Adrenal gland (tissue), 12 donors: Measurements from ENCODE around the gene DPH1. TPM values are rescaled to one million over a fixed set of nuclear protein-coding genes. Genes with fewer than 3 reads are reported as not detected.

Experiments
- DNase-seq, 7 donors: peaks; one replicate each; pipeline ENCODE4 v3.0.0-alpha.2; 2019 to 2020
- H3K27ac ChIP-seq, 5 donors: fragments of 200-600 bp; sonication (generic) in 4 of 5; 1 replicate in 3 of 5; 2 replicates in 2 of 5; pipeline versions ENCODE4 v1.5.1 to v1.8.0; 2016 to 2020; ENCODE audit warnings: mild to moderate bottlenecking in 1 of 5
- H3K27me3 ChIP-seq: fragments of 200-600 bp; 2 replicates; pipeline ENCODE4 v1.8.0; 2021
- H3K36me3 ChIP-seq, 2 donors: fragments of 200-600 bp; replicated peaks in 1 of 2; 1 replicate in 1 of 2; 2 replicates in 1 of 2; pipeline versions ENCODE4 v1.5.1 to v1.8.0; 2018 to 2022
- H3K4me1 ChIP-seq, 2 donors: fragments of 200-600 bp; replicated peaks in 1 of 2; 1 replicate in 1 of 2; 2 replicates in 1 of 2; pipeline versions ENCODE4 v1.5.1 to v1.8.0; 2018 to 2021
- H3K4me3 ChIP-seq, 4 donors: fragments of 200-600 bp; sonication (generic) in 3 of 4; one replicate each; pipeline ENCODE4 v1.5.1; 2016 to 2018
- H3K9me3 ChIP-seq, 3 donors: fragments of 200-600 bp; sonication (generic) in 1 of 3; replicated peaks in 1 of 3; 1 replicate in 2 of 3; 2 replicates in 1 of 3; pipeline versions ENCODE4 v1.5.1 to v1.8.0; 2016 to 2021
- POLR2A ChIP-seq, 2 donors: fragments of 450-650 bp; IDR thresholded peaks; one replicate each; pipeline ENCODE4 v1.6.1; 2017; ENCODE audit warnings: antibody characterized with exemption in 2 of 2, mild to moderate bottlenecking in 2 of 2, moderate library complexity in 1 of 2
- WGBS, 4 donors: extraction: QIAGEN DNeasy Blood & Tissue Kit in 2 of 4; methylation state at CpG; one replicate each; pipeline versions ENCODE4 v1.1.5 to v1.1.7; 2013 to 2017; 5-methylcytosine and 5-hydroxymethylcytosine counted together
- intact Hi-C, 2 donors: fragments of 100-400 bp; cut with DNase I; formaldehyde crosslinking; loops; one replicate each; pipeline versions ENCODE4 v1.14.1 to v1.15.0; 2022 to 2023
- polyA plus RNA-seq, 3 donors: library from polyadenylated mRNA; stranded (reverse); fragments of 200-250 nt in 2 of 3; fragments of 350-450 nt in 1 of 3; fragmentation: Illumina TruSeq in 1 of 3; extraction: RNeasy Lipid Tissue Mini Kit (QIAGEN cat#74804) in 1 of 3; gene quantifications; one replicate each; pipeline ENCODE4 v1.2.3, GENCODE V29; 2013 to 2014
- total RNA-seq, 9 donors: library from RNA; depleted of rRNA in 4 of 9; stranded (reverse); fragments of >200 nt in 4 of 9; fragments of 120-200 nt in 1 of 9; fragmentation: NEBNext Ultra II Directional in 1 of 9; extraction: Animal tissue kit (Norgen Biotek cat#: 25700) in 1 of 9; gene quantifications; one replicate each; pipeline versions ENCODE4 v1.1.0 to v1.2.4, GENCODE V29; 2013 to 2023
- TF ChIP-seq, protein P1 (sequence below), 6 experiments: fragments of 450-650 bp in 4 of 6; fragments of 200-600 bp in 2 of 6; sonication (generic) in 1 of 6; IDR thresholded peaks; 1 replicate in 5 of 6; 2 replicates in 1 of 6; pipeline versions ENCODE4 v1.5.1 to v1.8.0; 2016 to 2021; ENCODE audit warnings: antibody characterized with exemption in 6 of 6, mild to moderate bottlenecking in 2 of 6, moderate library complexity in 1 of 6
- donor health status: healthy with polysubstance abuse.
- donor health status: Bipolar disorder and iron deficiency.
- donor health status: DM: yes; HTN: yes; CAD: no.
- donor health status: DM: no; HTN: no; CAD: no.
- donor health status: DM: no; HTN: no; CAD: no.
- donor health status: DM: yes; HTN: yes; CAD: no.

Gene DPH1
- total and polyA plus RNA-seq, 12 donors, result 29.3 to 100 (median 57.7) TPM

- TF ChIP-seq, protein P1, sequence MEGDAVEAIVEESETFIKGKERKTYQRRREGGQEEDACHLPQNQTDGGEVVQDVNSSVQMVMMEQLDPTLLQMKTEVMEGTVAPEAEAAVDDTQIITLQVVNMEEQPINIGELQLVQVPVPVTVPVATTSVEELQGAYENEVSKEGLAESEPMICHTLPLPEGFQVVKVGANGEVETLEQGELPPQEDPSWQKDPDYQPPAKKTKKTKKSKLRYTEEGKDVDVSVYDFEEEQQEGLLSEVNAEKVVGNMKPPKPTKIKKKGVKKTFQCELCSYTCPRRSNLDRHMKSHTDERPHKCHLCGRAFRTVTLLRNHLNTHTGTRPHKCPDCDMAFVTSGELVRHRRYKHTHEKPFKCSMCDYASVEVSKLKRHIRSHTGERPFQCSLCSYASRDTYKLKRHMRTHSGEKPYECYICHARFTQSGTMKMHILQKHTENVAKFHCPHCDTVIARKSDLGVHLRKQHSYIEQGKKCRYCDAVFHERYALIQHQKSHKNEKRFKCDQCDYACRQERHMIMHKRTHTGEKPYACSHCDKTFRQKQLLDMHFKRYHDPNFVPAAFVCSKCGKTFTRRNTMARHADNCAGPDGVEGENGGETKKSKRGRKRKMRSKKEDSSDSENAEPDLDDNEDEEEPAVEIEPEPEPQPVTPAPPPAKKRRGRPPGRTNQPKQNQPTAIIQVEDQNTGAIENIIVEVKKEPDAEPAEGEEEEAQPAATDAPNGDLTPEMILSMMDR (IDR thresholded peaks at IDR 0.05), result no peak
- Histone ChIP-seq H3K4me1 (peaks cover 42 to 84% of the 10 kb centered on the region in 2 donors), H3K27ac (peak overlapping the region in 4 of 5 donors; percentile 55 to 97 (median 80)), H3K4me3 (no peak overlapping the region), H3K9me3 (no peaks in the 10 kb centered on the region), H3K36me3 (peaks cover 0 to 4% of the 10 kb centered on the region in 2 donors), H3K27me3 (no peaks in the 10 kb centered on the region)
- DNase-seq, result no peak
- intact Hi-C loops, result no loop called here
- 72 to 81% (median 74%) methylated on average over 3 of the region's 3 CpGs for WGBS, 4 donors
These were observed 56.4 kb downstream of the DPH1 start for GRCh38 chr17:2086306-2086705.

GRCh38 chr17:2087597-2088211 lies 57.8 kb downstream of the DPH1 start:
- DNase-seq, result peak in 6 of 7 donors; percentile 66 to 88 (median 72)
- Histone ChIP-seq H3K27me3 (no peaks in the 10 kb centered on the region), H3K36me3 (no peaks in the 10 kb centered on the region), H3K27ac (peak overlapping the region in 4 of 5 donors; percentile 45 to 97 (median 74)), H3K4me3 (no peak overlapping the region), H3K4me1 (peaks cover 42 to 80% of the 10 kb centered on the region in 2 donors), H3K9me3 (no peaks in the 10 kb centered on the region)
- intact Hi-C loops, result loop anchor here in 1 of 2 donors (2.0 kb wide), 1 partner anchor 69 kb away; no protein-coding TSS in a partner anchor
- 53 to 61% (median 57%) methylated on average over 7 to 10 of the region's 10 CpGs for WGBS, 4 donors
- TF ChIP-seq, protein P1 (IDR thresholded peaks at IDR 0.05), result no peak
- TF ChIP-seq POLR2A (IDR thresholded peaks at IDR 0.05), result no peak

DNA sequence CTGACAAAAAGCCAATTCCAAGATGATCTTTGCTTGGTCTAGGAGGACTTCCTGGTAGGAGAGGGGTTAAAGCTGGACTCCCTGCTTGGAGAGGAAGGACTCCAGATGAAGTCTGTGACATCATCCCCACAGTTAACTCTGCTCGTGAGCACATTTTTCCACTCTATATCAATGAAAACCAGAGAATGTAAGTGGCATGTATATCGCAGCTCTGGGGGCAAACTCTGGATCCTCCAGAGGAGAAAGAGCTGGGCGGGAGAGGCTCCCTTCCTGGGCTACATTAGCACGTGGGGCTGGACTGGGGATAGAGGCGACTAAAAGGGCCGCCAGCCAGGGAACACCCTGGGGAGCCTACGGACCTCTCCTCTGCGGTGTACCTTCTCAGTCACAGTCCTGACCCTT lies 59.1 kb downstream of the DPH1 start:
- Histone ChIP-seq H3K27me3 (no peaks in the 10 kb centered on the region), H3K36me3 (no peaks in the 10 kb centered on the region), H3K4me3 (peak overlapping the region in 1 of 4 donors; percentile 28), H3K4me1 (peaks cover 30 to 67% of the 10 kb centered on the region in 2 donors), H3K9me3 (no peaks in the 10 kb centered on the region), H3K27ac (peak overlapping the region; percentile 18 to 97 (median 80))
- DNase-seq, result no peak
- TF ChIP-seq POLR2A (IDR thresholded peaks at IDR 0.05), result no peak
- TF ChIP-seq, protein P1 (IDR thresholded peaks at IDR 0.05), result no peak
- WGBS, 4 donors, result 47 to 73% (median 54%) methylated on average over 8 of the region's 8 CpGs
- intact Hi-C loops, result loop anchor here in 1 of 2 donors (2.0 kb wide), 1 partner anchor 68 kb away; no protein-coding TSS in a partner anchor

GRCh38 chr17:2090210-2090641 lies 60.3 kb downstream of the DPH1 start:
- Histone ChIP-seq H3K4me3 (no peak overlapping the region), H3K9me3 (no peaks in the 10 kb centered on the region), H3K27ac (peak overlapping the region in 4 of 5 donors; percentile 40 to 97 (median 74)), H3K4me1 (peaks cover 19 to 55% of the 10 kb centered on the region in 2 donors), H3K36me3 (no peaks in the 10 kb centered on the region), H3K27me3 (no peaks in the 10 kb centered on the region)
- WGBS, 4 donors, result 66 to 71% (median 68%) methylated on average over 9 of the region's 9 CpGs
- DNase-seq, result no peak
- intact Hi-C loops, result no loop called here
- no peak for TF ChIP-seq POLR2A (IDR thresholded peaks at IDR 0.05)
- TF ChIP-seq, protein P1 (IDR thresholded peaks at IDR 0.05), result no peak
